ENCODE measurements around the gene TMPRSS2.

Gene TMPRSS2

GRCh38 chr21:41507521-41508414, at the start of gene TMPRSS2:
TMPRSS2 (minus strand) TSS chr21:41508158; CDS start chr21:41498133, 10,025 bp downstream.
- no peak for DNase-seq

- no peak for DNase-seq
These were observed 47.1 kb upstream of the TMPRSS2 start for GRCh38 chr21:41555057-41555456.

GRCh38 chr21:41552254-41552653, 44.3 kb upstream of the TMPRSS2 start:
- no peak for DNase-seq

- no peak for DNase-seq
These were observed 40.8 kb upstream of the TMPRSS2 start for GRCh38 chr21:41548781-41549180.

- no peak for DNase-seq
These were observed 39.2 kb upstream of the TMPRSS2 start for GRCh38 chr21:41547111-41547510.

- DNase-seq: no peak
These were observed 37.8 kb upstream of the TMPRSS2 start for GRCh38 chr21:41545500-41546359.

GRCh38 chr21:41542727-41543126, 34.8 kb upstream of the TMPRSS2 start:
- DNase-seq: no peak

GRCh38 chr21:41537356-41537755, 29.4 kb upstream of the TMPRSS2 start:
- no peak for DNase-seq

GRCh38 chr21:41536827-41537103, 28.8 kb upstream of the TMPRSS2 start:
- no peak for DNase-seq

GRCh38 chr21:41536076-41536826, 28.3 kb upstream of the TMPRSS2 start:
- DNase-seq: no peak

GRCh38 chr21:41530366-41530765, 22.4 kb upstream of the TMPRSS2 start:
- no peak for DNase-seq

- no peak for DNase-seq
These were observed 21.8 kb upstream of the TMPRSS2 start for GRCh38 chr21:41529769-41530168.

GRCh38 chr21:41526478-41527087, 18.6 kb upstream of the TMPRSS2 start:
- no peak for DNase-seq

- no peak for DNase-seq
These were observed 15.2 kb upstream of the TMPRSS2 start for GRCh38 chr21:41523175-41523574.

GRCh38 chr21:41521489-41522027, 13.6 kb upstream of the TMPRSS2 start:
- DNase-seq: no peak

GRCh38 chr21:41520560-41521442, 12.8 kb upstream of the TMPRSS2 start:
- no peak for DNase-seq

- no peak for DNase-seq
These were observed 12.0 kb upstream of the TMPRSS2 start for GRCh38 chr21:41519806-41520559.

- no peak for DNase-seq
These were observed 10.8 kb upstream of the TMPRSS2 start for GRCh38 chr21:41518757-41519156.

- DNase-seq: no peak
These were observed 3.9 kb upstream of the TMPRSS2 start for GRCh38 chr21:41511858-41512257.

GRCh38 chr21:41510500-41510899, 2.5 kb upstream of the TMPRSS2 start:
- DNase-seq: no peak

- no peak for DNase-seq
These were observed 1.8 kb upstream of the TMPRSS2 start for GRCh38 chr21:41509733-41510132.

Data from AML-193 (cell line).